ENCODE data around the gene DCAF11. TPM values are rescaled to one million over a fixed set of nuclear protein-coding genes. Genes with fewer than 3 reads are reported as not detected.

DCAF11 gene
- total RNA-seq, 1 donor from 2014 or later, result 45.2 TPM

- DNase-seq, result no peak
Measured at GRCh38 chr14:24079491-24080141, 35.0 kb upstream of the DCAF11 start.

- DNase-seq, result no peak
Measured at GRCh38 chr14:24080142-24080530, 34.4 kb upstream of the DCAF11 start.

GRCh38 chr14:24080888-24081738, 33.5 kb upstream of the DCAF11 start:
- DNase-seq, result no peak

GRCh38 chr14:24081739-24082211, 32.8 kb upstream of the DCAF11 start:
- DNase-seq, result no peak

GRCh38 chr14:24082411-24083080, 32.0 kb upstream of the DCAF11 start:
- no peak for DNase-seq

GRCh38 chr14:24083462-24083861, 31.1 kb upstream of the DCAF11 start:
- DNase-seq, result no peak

GRCh38 chr14:24084440-24084839, 30.1 kb upstream of the DCAF11 start:
- DNase-seq, result no peak

GRCh38 chr14:24085215-24085614, 29.4 kb upstream of the DCAF11 start:
- no peak for DNase-seq

- DNase-seq, result no peak
Measured at GRCh38 chr14:24086193-24086955, 28.2 kb upstream of the DCAF11 start.

- DNase-seq, result no peak
Measured at GRCh38 chr14:24087004-24087403, 27.6 kb upstream of the DCAF11 start.

GRCh38 chr14:24088095-24088494, 26.5 kb upstream of the DCAF11 start:
- no peak for DNase-seq

GRCh38 chr14:24089890-24090289, 24.7 kb upstream of the DCAF11 start:
- no peak for DNase-seq

GRCh38 chr14:24092110-24092504, 22.5 kb upstream of the DCAF11 start:
- no peak for DNase-seq

- DNase-seq, result no peak
Measured at GRCh38 chr14:24092505-24093206, 21.9 kb upstream of the DCAF11 start.

- DNase-seq, result no peak
Measured at GRCh38 chr14:24093207-24093900, 21.2 kb upstream of the DCAF11 start.

GRCh38 chr14:24093901-24094840, 20.4 kb upstream of the DCAF11 start, which contains the start of gene PCK2:
Gene PCK2, plus strand, starts transcription at chr14:24094311. Its CDS starts 95 bp downstream, at chr14:24094406.
- peak; percentile 73 for DNase-seq

GRCh38 chr14:24094841-24095270, 19.7 kb upstream of the DCAF11 start:
- DNase-seq, result no peak

GRCh38 chr14:24095271-24096068, 19.1 kb upstream of the DCAF11 start:
- DNase-seq, result no peak

Data from skin of body (tissue), 2 donors.